HCT116 (cell line): ENCODE results near the gene NUDT8. TPM values are rescaled to one million over a fixed set of nuclear protein-coding genes. Genes with fewer than 3 reads are reported as not detected.
A peak's percentile ranks its signal among the peaks of the same experiment; 100 is the strongest.

Experiments
- ATAC-seq: fragments of 200-7000 bp; cut with Tn5 transposase; 2 replicates; pipeline ENCODE4 v1.9.1; 2020; ENCODE audit warnings: mild to moderate bottlenecking, moderate library complexity
- BruUV-seq: library from RNA; stranded (reverse); fragments of 400-500 nt; replicated peaks from 2 replicates; lab custom pipeline; 2021; lab: Mats Ljungman, UMichigan
- CTCF ChIA-PET: fragments of 300-600 bp; sonication (Branson Sonifier 250); formaldehyde crosslinking; loops from one replicate; lab custom pipeline; 2021; ENCODE audit warnings: antibody characterized with exemption; lab: Charles Lee
- POLR2A ChIA-PET: fragments of 300-600, 350-600 bp; sonication (Branson Sonifier 250); formaldehyde crosslinking; loops from one replicate; lab custom pipeline; 2021; ENCODE audit warnings: antibody characterized with exemption; lab: Charles Lee
- RAD21 ChIA-PET, 2 experiments: fragments of 300-600 bp; sonication (Branson Sonifier 250); formaldehyde crosslinking; loops; one replicate each; lab custom pipeline; 2023; ENCODE audit warnings: low total read pairs in 2 of 2; ENCODE audit not compliant: uncharacterized antibody in 2 of 2, unreplicated experiment in 2 of 2, low non-redundant PET in 1 of 2; lab: Charles Lee
- DNase-seq: peaks from one replicate; pipeline ENCODE4 v3.0.0-alpha.2; 2010; ENCODE audit warnings: low read depth, low spot score
- H2AFZ ChIP-seq: fragments of 200-600 bp; shearing (Covaris generic), sonication (generic); 2 replicates; pipeline ENCODE4 v1.6.1; 2017; ENCODE audit warnings: low read depth, mixed run types, mixed read lengths, antibody characterized with exemption, low read length; ENCODE audit not compliant: poor library complexity, severe bottlenecking
- H3K27ac ChIP-seq: 2 replicates; pipeline ENCODE4 v1.5.1; 2012; ENCODE audit warnings: low read depth, low read length
- H3K27me3 ChIP-seq: fragments of 200-600 bp; sonication (generic); 2 replicates; pipeline ENCODE4 v1.6.1; 2016; ENCODE audit warnings: mixed run types, low read length, mixed read lengths; ENCODE audit not compliant: insufficient read depth
- H3K36me3 ChIP-seq, 2 experiments: fragments of 200-500 bp in 1 of 2; fragments of 200-600 bp in 1 of 2; sonication (Bioruptor generic) in 1 of 2; sonication (generic) in 1 of 2; 2 replicates each; pipeline versions ENCODE4 v1.5.1 to v1.6.1; 2014 to 2016; ENCODE audit warnings: low read length in 2 of 2, inconsistent platforms in 1 of 2, mixed read lengths in 1 of 2, mixed run types in 1 of 2; ENCODE audit not compliant: insufficient read depth in 2 of 2, control insufficient read depth in 1 of 2
- H3K4me1 ChIP-seq, 2 experiments: fragments of 200-600 bp in 1 of 2; sonication (generic) in 1 of 2; 2 replicates each; pipeline versions ENCODE4 v1.5.1 to v1.6.1; 2012 to 2017; ENCODE audit warnings: low read length in 2 of 2, inconsistent platforms in 1 of 2, mild to moderate bottlenecking in 1 of 2, mixed read lengths in 1 of 2, mixed run types in 1 of 2, moderate library complexity in 1 of 2; ENCODE audit not compliant: insufficient read depth in 2 of 2, control insufficient read depth in 1 of 2
- H3K4me2 ChIP-seq: fragments of 200-600 bp; sonication (generic); 2 replicates; pipeline ENCODE4 v1.6.1; 2017; ENCODE audit warnings: mixed run types, low read length, mixed read lengths
- H3K4me3 ChIP-seq, 2 experiments: fragments of 200-600 bp in 1 of 2; sonication (generic) in 1 of 2; replicated peaks in 1 of 2; 2 replicates each; pipeline ENCODE4 v1.5.1; 2011 to 2016; ENCODE audit warnings: low read length in 2 of 2, control low read depth in 1 of 2, low read depth in 1 of 2, mild to moderate bottlenecking in 1 of 2, mixed read lengths in 1 of 2, mixed run types in 1 of 2
- H3K79me2 ChIP-seq: fragments of 200-600 bp; sonication (generic); 2 replicates; pipeline ENCODE4 v1.6.1; 2017; ENCODE audit warnings: mild to moderate bottlenecking, mixed run types, low read length, moderate library complexity, mixed read lengths; ENCODE audit not compliant: insufficient read depth
- H3K9ac ChIP-seq: fragments of 200-600 bp; sonication (generic); 2 replicates; pipeline ENCODE4 v1.6.1; 2016; ENCODE audit warnings: low read length, mixed read lengths
- H3K9me2 ChIP-seq: fragments of 200-600 bp; sonication (generic), shearing (Covaris generic); 2 replicates; pipeline ENCODE4 v1.6.1; 2017; ENCODE audit warnings: mixed run types, mild to moderate bottlenecking, moderate library complexity; ENCODE audit not compliant: insufficient read depth
- H3K9me3 ChIP-seq, 2 experiments: fragments of 200-500 bp in 1 of 2; fragments of 200-600 bp in 1 of 2; sonication (Bioruptor generic) in 1 of 2; sonication (generic) in 1 of 2; 2 replicates each; pipeline ENCODE4 v1.6.1; 2014 to 2017; ENCODE audit warnings: low read length in 2 of 2, mixed read lengths in 2 of 2, inconsistent platforms in 1 of 2, low read depth in 1 of 2, mild to moderate bottlenecking in 1 of 2, mixed run types in 1 of 2, moderate library complexity in 1 of 2; ENCODE audit not compliant: control insufficient read depth in 1 of 2, insufficient read depth in 1 of 2
- H4K20me1 ChIP-seq: fragments of 200-600 bp; sonication (generic), shearing (Covaris generic); 2 replicates; pipeline ENCODE4 v1.6.1; 2017; ENCODE audit warnings: mixed run types, mild to moderate bottlenecking, moderate library complexity; ENCODE audit not compliant: insufficient read depth
- CEBPB ChIP-seq: IDR thresholded peaks from 2 replicates; pipeline ENCODE4 v1.6.1; 2012; ENCODE audit warnings: low read depth
- ELF1 ChIP-seq: IDR thresholded peaks from 2 replicates; pipeline ENCODE4 v1.6.1; 2012; ENCODE audit warnings: low read depth, borderline replicate concordance
- FOSL1 ChIP-seq: IDR thresholded peaks from 2 replicates; pipeline ENCODE4 v1.6.1; 2012; ENCODE audit warnings: low read depth
- POLR2AphosphoS5 ChIP-seq: IDR thresholded peaks from 2 replicates; pipeline ENCODE4 v1.6.1; 2011; ENCODE audit warnings: mild to moderate bottlenecking, low read depth, low read length, moderate library complexity
- RAD21 ChIP-seq: IDR thresholded peaks from 2 replicates; pipeline ENCODE4 v1.6.1; 2012; ENCODE audit warnings: low read depth, mild to moderate bottlenecking
- SIN3A ChIP-seq: IDR thresholded peaks from 2 replicates; pipeline ENCODE4 v1.6.1; 2012; ENCODE audit warnings: low read depth
- ZFX ChIP-seq: fragments of 450-650 bp; IDR thresholded peaks from 2 replicates; pipeline ENCODE4 v1.6.1; 2017
- ZNF274 ChIP-seq: fragments of 200-500 bp; sonication (Bioruptor generic); IDR thresholded peaks from 2 replicates; pipeline ENCODE4 v1.6.1; 2014; ENCODE audit warnings: mild to moderate bottlenecking, low read depth, low read length, inconsistent platforms
- intact Hi-C: fragments of 100-400 bp; cut with micrococcal nuclease; formaldehyde crosslinking; loops from 2 replicates; pipeline ENCODE4 v1.10.0; 2022
- total RNA-seq: library from RNA; stranded (reverse); gene quantifications from one replicate; pipeline ENCODE4 v1.2.1, GENCODE V29; 2021; ENCODE audit not compliant: unreplicated experiment
- TF ChIP-seq, protein P1 (sequence below): IDR thresholded peaks from 2 replicates; pipeline ENCODE4 v1.6.1; 2012; ENCODE audit warnings: low read depth
- TF ChIP-seq, protein P2 (sequence below): IDR thresholded peaks from 2 replicates; pipeline ENCODE4 v1.6.1; 2012
- TF ChIP-seq, protein P3 (sequence below): IDR thresholded peaks from 2 replicates; pipeline ENCODE4 v1.6.1; 2012

NUDT8 gene
- total RNA-seq, 1 experiment from 2014 or later, result 18.7 TPM

DNA sequence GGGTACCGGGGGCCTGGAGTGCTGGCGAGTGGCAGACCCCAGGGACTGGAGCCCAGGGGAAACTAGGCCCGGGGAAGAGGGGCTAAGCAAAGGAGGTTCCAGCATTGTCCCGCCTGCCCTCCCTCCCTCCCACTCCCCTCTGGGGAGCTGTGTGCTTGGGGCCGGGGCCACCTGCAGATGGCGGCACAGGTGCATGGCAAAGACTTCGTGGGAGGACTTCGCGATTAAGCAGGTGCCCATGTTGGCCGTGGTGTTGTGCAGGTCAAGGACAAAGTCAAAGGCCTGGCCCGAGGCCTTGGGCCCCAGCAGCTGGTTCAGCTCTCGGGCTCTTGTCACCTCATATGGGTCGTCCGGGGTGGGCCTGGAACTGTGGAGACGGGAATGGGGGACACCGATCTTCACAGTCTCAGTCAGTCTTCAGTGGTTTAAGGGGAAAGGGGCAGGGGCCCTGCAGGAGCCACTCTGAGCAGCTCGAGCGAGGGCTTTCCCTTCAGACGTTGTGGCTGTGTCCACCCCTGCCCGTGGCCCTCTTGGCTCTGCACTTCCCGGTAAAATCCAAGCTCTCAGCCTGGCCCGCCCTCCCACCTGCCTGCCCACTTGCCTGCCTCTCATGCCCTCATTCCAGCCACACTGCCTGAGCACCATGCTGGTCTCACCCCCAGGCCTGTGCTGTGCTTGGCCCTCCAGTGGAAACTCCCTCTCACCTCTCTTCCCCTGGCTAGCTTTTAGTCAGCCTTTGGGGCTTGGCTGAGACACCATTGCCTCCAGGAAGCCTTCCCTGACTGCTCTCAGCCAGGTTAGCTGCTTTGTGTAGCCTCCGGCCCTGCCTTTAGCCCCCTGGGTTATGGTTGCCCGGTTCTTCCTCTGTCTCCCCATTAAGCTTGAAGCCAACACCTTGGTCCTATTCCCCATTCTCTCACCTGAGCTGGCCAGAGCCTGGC lies 16.1 kb upstream of the NUDT8 start:
- intact Hi-C loops, result loop anchor here (10.0 kb wide), 1 partner anchor 159 kb away; no protein-coding TSS in a partner anchor
- no peaks in the 10 kb centered on the region for H4K20me1 ChIP-seq
- no peaks in the 10 kb centered on the region; a peak in 2 of 4 replicates for H3K9me3 ChIP-seq
- ChIA-PET RAD21 (interaction anchor here in 1 of 2 experiments (0.6 kb wide), 1 partner anchor 223 kb away, joined by 4 read pairs; no protein-coding TSS in a partner anchor), POLR2A (no interaction called here), CTCF (interaction anchor here (0.9 to 2.5 kb wide), 2 partner anchors 14 to 16 kb away, joined by 3 to 10 read pairs; partner anchors contain the start of gene NUDT8)
- H3K9me2 ChIP-seq, result no peaks in the 10 kb centered on the region
- no peak overlapping the region for H3K4me2 ChIP-seq
- no peak overlapping the region for H2AFZ ChIP-seq
- TF ChIP-seq ZNF274, result no peak
- peak; percentile 35 for TF ChIP-seq RAD21
- no peak overlapping the region for H3K27ac ChIP-seq
- no peaks in the 10 kb centered on the region for H3K79me2 ChIP-seq
- no peak overlapping the region for H3K4me3 ChIP-seq
- H3K4me1 ChIP-seq, result peaks cover 0 to 13% of the 10 kb centered on the region in 2 experiments; a peak in 2 of 4 replicates
- BruUV-seq, result no TSS peak
- no peak for DNase-seq
- H3K27me3 ChIP-seq, result no peaks in the 10 kb centered on the region
- H3K9ac ChIP-seq, result no peak overlapping the region
- ATAC-seq, result no peak
- no peaks in the 10 kb centered on the region for H3K36me3 ChIP-seq

DNA sequence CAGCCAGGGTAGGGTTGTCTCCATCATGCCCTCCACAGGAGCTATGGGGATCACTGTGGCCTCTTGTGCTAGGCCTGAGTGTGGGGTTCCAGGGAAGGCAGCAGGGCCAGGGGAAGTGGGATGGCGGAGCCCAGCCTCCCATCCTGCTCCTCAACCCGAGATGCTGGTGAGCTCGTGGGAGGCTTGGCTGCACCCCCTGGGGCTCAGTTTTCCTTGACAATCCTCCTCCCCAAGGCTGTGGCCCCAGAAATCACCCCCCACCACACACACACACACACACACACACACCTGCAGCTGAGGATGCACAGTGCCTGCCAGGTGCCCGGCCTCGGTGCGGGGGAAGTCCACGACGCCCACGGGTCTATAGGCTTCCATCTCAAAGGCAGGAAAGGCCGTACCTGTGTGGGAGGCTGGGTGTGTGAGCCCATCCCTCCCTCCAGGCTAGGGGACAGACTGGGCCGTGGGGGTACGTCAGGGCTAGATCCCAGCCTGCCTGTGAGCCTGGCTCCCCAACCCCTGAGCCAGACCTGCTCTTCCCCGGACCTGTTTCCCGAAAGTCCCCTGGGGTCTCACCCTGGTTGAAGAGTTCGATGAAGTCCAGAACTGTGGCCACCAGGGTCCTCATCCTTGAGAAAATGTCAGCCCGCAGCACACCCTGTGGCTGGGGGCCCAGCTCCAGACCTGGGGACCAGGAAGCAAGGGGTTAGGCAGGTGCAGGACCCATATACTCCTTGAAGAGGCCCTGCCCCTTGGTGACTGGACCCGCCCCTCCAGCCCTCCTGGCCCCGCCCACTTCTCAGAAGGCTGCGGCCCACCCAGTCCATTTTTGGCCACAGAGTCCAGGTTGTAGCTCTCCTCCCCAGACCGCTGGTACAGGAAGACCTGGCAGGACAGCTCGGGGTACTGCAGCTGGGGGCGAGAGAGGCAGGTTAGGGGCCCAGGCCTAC lies 15.0 kb upstream of the NUDT8 start:
- no peak overlapping the region for H2AFZ ChIP-seq
- no peak overlapping the region for H3K4me2 ChIP-seq
- H3K4me3 ChIP-seq, result no peak overlapping the region
- no peaks in the 10 kb centered on the region for H3K27me3 ChIP-seq
- peaks cover 0 to 4% of the 10 kb centered on the region in 2 experiments; a peak in 1 of 4 replicates for H3K4me1 ChIP-seq
- RAD21 ChIA-PET, result no interaction called here
- no peak overlapping the region for H3K9ac ChIP-seq
- CTCF ChIA-PET, result interaction anchor here (0.6 to 2.5 kb wide), 2 partner anchors 15 to 420 kb away, joined by 3 to 10 read pairs; partner anchors contain the start of gene NUDT8
- H4K20me1 ChIP-seq, result no peaks in the 10 kb centered on the region
- ATAC-seq (no peak), DNase-seq (no peak)
- POLR2A ChIA-PET, result no interaction called here
- H3K27ac ChIP-seq, result no peak overlapping the region
- H3K36me3 ChIP-seq, result no peaks in the 10 kb centered on the region
- BruUV-seq, result no TSS peak
- intact Hi-C loops, result loop anchor here (10.0 kb wide), 1 partner anchor 160 kb away; no protein-coding TSS in a partner anchor
- H3K9me3 ChIP-seq, result no peaks in the 10 kb centered on the region; a peak in 2 of 4 replicates
- no peaks in the 10 kb centered on the region for H3K9me2 ChIP-seq
- H3K79me2 ChIP-seq, result no peaks in the 10 kb centered on the region
- TF ChIP-seq CEBPB (no peak), ZFX (no peak), ZNF274 (no peak), POLR2AphosphoS5 (no peak), SIN3A (no peak), ELF1 (no peak), FOSL1 (no peak)
- TF ChIP-seq, protein P1, sequence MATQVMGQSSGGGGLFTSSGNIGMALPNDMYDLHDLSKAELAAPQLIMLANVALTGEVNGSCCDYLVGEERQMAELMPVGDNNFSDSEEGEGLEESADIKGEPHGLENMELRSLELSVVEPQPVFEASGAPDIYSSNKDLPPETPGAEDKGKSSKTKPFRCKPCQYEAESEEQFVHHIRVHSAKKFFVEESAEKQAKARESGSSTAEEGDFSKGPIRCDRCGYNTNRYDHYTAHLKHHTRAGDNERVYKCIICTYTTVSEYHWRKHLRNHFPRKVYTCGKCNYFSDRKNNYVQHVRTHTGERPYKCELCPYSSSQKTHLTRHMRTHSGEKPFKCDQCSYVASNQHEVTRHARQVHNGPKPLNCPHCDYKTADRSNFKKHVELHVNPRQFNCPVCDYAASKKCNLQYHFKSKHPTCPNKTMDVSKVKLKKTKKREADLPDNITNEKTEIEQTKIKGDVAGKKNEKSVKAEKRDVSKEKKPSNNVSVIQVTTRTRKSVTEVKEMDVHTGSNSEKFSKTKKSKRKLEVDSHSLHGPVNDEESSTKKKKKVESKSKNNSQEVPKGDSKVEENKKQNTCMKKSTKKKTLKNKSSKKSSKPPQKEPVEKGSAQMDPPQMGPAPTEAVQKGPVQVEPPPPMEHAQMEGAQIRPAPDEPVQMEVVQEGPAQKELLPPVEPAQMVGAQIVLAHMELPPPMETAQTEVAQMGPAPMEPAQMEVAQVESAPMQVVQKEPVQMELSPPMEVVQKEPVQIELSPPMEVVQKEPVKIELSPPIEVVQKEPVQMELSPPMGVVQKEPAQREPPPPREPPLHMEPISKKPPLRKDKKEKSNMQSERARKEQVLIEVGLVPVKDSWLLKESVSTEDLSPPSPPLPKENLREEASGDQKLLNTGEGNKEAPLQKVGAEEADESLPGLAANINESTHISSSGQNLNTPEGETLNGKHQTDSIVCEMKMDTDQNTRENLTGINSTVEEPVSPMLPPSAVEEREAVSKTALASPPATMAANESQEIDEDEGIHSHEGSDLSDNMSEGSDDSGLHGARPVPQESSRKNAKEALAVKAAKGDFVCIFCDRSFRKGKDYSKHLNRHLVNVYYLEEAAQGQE, result no peak
- TF ChIP-seq, protein P2, sequence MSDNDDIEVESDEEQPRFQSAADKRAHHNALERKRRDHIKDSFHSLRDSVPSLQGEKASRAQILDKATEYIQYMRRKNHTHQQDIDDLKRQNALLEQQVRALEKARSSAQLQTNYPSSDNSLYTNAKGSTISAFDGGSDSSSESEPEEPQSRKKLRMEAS, result no peak
- TF ChIP-seq, protein P3, sequence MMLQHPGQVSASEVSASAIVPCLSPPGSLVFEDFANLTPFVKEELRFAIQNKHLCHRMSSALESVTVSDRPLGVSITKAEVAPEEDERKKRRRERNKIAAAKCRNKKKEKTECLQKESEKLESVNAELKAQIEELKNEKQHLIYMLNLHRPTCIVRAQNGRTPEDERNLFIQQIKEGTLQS, result no peak
